GM18511 (cell line): ENCODE results near the gene RABGEF1.
"Not testable (repeated sequence)": the region's sequence is repeated elsewhere in the genome, so short reads cannot be mapped to it uniquely, and the experiment has no call there.

Source experiments
- ATAC-seq: cut with Tn5 transposase; IDR thresholded peaks from one replicate; pipeline ENCODE4 v1.9.1; 2021; ENCODE audit warnings: mild to moderate bottlenecking, moderate library complexity; ENCODE audit not compliant: unreplicated experiment

RABGEF1 gene

GRCh38 chr7:66763633-66764355 is 23.3 kb downstream of the RABGEF1 start:
- not testable (repeated sequence) for ATAC-seq

- not testable (repeated sequence) for ATAC-seq
Measured at GRCh38 chr7:66764905-66765304, 24.4 kb downstream of the RABGEF1 start.

GRCh38 chr7:66765322-66766025 is 24.9 kb downstream of the RABGEF1 start:
- ATAC-seq = not testable (repeated sequence)

GRCh38 chr7:66766041-66766440 is 25.5 kb downstream of the RABGEF1 start:
- no peak for ATAC-seq

- not testable (repeated sequence) for ATAC-seq
Measured at GRCh38 chr7:66767486-66767885, 27.0 kb downstream of the RABGEF1 start.

- ATAC-seq = no peak
Measured at GRCh38 chr7:66768865-66769832, 28.6 kb downstream of the RABGEF1 start.

GRCh38 chr7:66769833-66770512 is 29.4 kb downstream of the RABGEF1 start:
- ATAC-seq = no peak

- ATAC-seq = no peak
Measured at GRCh38 chr7:66771795-66772194, 31.3 kb downstream of the RABGEF1 start.

GRCh38 chr7:66773744-66774143 is 33.2 kb downstream of the RABGEF1 start:
- not testable (repeated sequence) for ATAC-seq

- ATAC-seq = not testable (repeated sequence)
Measured at GRCh38 chr7:66776383-66776782, 35.9 kb downstream of the RABGEF1 start.

GRCh38 chr7:66776800-66777442 is 36.4 kb downstream of the RABGEF1 start:
- no peak for ATAC-seq

- ATAC-seq = no peak
Measured at GRCh38 chr7:66778201-66778600, 37.7 kb downstream of the RABGEF1 start.

- ATAC-seq = no peak
Measured at GRCh38 chr7:66779669-66780409, 39.3 kb downstream of the RABGEF1 start.

- no peak for ATAC-seq
Measured at GRCh38 chr7:66781408-66782090, 41.0 kb downstream of the RABGEF1 start.

GRCh38 chr7:66782875-66783274 is 42.3 kb downstream of the RABGEF1 start:
- not testable (repeated sequence) for ATAC-seq

- ATAC-seq = not testable (repeated sequence)
Measured at GRCh38 chr7:66783887-66784595, 43.5 kb downstream of the RABGEF1 start.

GRCh38 chr7:66790196-66790595 is 49.7 kb downstream of the RABGEF1 start:
- ATAC-seq = no peak

GRCh38 chr7:66790725-66791124 is 50.2 kb downstream of the RABGEF1 start:
- no peak for ATAC-seq
